Ovary (tissue), 3 donors: ENCODE results near the gene SGK1.

ENCODE experiments used
- EP300 ChIP-seq: sonication (generic); formaldehyde crosslinking; IDR thresholded peaks from one replicate; pipeline ENCODE4 v1.6.1; 2017; ENCODE audit warnings: antibody characterized with exemption
- POLR2A ChIP-seq: fragments of 450-650 bp; IDR thresholded peaks from one replicate; pipeline ENCODE4 v1.6.1; 2017; ENCODE audit warnings: antibody characterized with exemption, mild to moderate bottlenecking, moderate library complexity
- TF ChIP-seq, protein P1 (sequence below), 3 donors: fragments of 450-650 bp in 2 of 3; fragments of 200-600 bp in 1 of 3; IDR thresholded peaks; one replicate each; pipeline versions ENCODE4 v1.5.1 to v1.8.0; 2016 to 2022; ENCODE audit warnings: antibody characterized with exemption in 3 of 3, mild to moderate bottlenecking in 1 of 3
- donor health status: DM: no; HTN: no; CAD: no.

DNA sequence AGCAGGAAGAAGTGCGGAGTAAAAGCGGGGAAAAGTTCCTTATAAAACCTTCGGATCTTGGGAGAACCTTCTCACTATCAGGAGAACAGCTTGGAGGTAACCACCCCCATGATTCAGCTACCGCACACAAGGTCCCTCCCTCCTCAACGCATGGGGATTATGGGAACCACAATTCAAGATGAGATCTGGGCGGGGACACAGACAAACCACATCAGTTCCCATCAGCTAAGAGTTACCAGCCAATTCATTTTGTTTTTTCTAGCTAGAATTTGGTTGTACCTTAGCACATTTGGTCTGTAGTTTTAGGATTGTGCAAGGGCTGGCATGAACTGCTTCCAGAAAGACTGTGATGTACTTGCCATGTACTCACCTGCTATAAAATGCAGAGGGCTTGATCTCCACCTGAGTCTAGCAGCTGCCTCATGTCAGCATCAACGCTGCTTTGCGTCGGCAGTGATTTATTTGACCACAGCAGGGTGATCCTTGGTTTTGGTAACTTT, 170.8 kb downstream of the SGK1 start:
- TF ChIP-seq EP300 (no peak), POLR2A (no peak)
- TF ChIP-seq, protein P1, sequence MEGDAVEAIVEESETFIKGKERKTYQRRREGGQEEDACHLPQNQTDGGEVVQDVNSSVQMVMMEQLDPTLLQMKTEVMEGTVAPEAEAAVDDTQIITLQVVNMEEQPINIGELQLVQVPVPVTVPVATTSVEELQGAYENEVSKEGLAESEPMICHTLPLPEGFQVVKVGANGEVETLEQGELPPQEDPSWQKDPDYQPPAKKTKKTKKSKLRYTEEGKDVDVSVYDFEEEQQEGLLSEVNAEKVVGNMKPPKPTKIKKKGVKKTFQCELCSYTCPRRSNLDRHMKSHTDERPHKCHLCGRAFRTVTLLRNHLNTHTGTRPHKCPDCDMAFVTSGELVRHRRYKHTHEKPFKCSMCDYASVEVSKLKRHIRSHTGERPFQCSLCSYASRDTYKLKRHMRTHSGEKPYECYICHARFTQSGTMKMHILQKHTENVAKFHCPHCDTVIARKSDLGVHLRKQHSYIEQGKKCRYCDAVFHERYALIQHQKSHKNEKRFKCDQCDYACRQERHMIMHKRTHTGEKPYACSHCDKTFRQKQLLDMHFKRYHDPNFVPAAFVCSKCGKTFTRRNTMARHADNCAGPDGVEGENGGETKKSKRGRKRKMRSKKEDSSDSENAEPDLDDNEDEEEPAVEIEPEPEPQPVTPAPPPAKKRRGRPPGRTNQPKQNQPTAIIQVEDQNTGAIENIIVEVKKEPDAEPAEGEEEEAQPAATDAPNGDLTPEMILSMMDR (IDR thresholded peaks at IDR 0.05), result no peak
